Activated naive CD8-positive, alpha-beta T cell treated with anti-CD3 and anti-CD28 coated beads, Interleukin-2, amount 50 U/mL, for 16 hours (primary cell): ENCODE data around the gene THADA.
"Not testable (repeated sequence)": the region's sequence is repeated elsewhere in the genome, so short reads cannot be mapped to it uniquely, and the experiment has no call there.

Experiments
- DNase-seq: peaks from one replicate; pipeline ENCODE4 v3.0.0-alpha.2; 2020; ENCODE audit warnings: low read depth, low spot score

The THADA gene

DNA sequence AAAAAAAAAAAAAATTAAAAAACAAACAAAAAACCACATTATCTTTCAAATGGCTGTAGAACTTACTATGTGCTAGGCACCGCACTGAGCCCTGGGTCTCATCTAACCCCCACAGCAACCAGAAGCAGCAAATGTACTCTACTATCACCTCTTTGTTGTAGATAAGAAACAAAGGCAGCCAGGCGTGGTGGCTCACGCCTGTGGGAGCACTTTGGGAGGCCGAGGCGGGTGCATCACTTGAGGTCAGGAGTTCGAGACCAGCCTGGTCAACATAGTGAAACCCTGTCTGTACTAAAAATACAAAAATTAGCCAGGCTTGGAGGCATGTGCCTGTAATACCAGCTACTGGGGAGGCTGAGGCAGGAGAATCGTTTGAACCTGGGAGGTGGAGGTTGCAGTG is 406.0 kb downstream of the THADA start:
- DNase-seq, result not testable (repeated sequence)

DNA sequence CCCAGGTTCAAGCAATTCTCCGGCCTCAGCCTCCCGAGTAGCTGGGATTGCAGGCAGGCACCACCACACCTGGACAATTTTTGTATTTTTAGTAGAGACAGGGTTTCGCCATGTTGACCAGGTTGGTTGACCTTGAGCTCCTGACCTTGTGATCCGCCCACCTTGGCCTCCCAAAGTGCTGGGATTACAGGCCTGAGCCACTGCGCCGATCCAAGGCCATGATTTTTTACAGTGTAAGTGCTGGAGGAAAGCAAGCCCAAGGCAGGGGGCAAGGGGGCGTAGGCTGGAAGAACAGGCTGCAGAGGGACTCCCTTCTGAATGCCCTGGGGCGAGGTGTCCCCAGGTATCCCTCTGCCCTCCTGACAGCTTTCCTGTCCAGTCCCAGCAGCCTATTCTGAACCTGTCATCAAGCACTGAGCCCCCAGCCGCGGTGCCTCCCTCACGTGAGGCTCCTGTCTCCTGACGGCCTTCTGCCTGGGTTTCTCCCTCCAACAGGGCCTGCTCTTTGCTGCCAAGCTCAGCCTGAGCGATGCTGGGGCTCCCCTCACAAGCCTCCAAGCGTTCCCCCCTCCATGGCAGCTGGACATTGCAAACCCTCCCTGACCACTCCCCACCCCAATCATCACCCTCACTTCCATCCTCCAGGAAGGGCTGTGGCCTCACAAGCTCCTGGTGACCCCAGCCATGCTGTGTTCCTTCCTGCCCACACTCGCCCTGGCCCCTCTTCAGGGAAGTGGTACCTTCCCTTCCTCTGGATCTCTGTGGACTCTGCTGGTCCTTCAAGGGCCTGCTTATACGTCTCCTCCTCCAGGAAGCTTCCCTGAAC is 407.1 kb downstream of the THADA start:
- DNase-seq, result no peak

DNA sequence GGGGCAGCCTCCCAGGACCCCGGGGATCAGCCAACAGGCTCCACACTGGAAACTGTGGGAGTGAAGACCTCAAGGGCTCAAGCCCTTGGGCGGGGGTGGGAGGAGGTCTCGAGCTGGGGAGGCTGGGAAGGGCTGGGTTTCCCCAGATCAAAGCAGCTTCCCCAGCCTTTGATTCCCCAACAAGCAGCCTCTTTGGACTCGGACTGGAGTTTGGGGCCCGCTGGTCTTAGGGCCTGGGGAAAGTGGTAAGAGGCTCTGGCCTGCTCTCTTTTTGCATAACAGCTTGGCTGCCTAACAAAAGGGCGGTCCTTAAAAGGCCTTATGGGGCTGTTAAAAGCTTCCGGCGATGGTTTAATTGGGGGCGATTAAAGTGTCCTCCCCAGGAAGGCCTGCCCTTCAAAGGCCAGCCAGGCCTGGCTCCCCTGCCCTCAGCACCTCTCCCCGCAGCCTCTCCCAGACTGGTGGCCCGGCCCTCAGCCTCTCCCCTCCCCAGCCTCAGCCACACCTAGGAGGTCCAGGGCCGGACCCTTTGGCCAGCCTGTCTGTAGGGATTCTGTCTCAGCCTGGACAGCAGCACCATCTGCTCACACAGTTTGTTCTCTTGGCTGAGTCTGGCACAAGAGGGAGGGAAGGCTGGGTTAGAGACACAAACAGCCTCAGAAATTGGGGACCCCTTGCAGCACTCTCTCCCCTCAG is 409.0 kb downstream of the THADA start:
- no peak for DNase-seq

DNA sequence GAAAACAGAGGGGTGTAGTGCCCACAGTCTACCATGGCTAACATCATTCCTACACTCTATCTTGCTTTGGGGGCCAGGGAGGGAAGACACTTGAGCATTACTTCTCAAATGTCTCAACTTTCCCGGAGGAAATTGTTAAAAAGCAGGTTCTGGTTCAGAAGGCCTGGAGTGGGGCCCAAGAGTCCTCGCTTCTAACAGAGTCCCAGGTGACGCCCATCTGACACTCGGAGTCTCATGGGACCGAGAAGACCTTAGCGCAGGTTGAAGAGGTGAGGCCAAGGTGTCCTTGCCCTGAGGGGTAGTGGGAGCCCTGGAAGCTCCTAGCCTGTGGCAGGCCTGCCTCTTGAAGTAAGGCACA is 409.5 kb downstream of the THADA start:
- no peak for DNase-seq

DNA sequence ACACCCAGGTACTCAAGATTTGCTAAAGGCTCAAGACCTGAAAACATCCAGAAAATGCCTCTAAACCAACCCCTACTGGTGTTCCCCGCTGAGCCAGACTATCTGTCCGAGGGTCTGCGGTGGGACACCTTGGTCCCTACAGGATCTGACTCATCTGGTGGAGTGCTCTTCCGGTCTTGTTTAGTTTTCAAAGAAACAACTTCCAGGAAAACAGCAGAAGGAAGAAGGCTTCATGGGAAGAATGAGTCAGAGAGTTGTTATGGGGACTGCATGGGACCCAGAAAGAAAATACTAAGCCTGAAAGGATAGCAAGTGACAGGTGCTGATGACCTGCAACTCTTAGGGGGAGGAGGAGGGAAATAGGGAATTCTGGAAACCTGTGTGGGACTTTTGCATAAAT is 410.7 kb downstream of the THADA start:
- DNase-seq, result no peak

DNA sequence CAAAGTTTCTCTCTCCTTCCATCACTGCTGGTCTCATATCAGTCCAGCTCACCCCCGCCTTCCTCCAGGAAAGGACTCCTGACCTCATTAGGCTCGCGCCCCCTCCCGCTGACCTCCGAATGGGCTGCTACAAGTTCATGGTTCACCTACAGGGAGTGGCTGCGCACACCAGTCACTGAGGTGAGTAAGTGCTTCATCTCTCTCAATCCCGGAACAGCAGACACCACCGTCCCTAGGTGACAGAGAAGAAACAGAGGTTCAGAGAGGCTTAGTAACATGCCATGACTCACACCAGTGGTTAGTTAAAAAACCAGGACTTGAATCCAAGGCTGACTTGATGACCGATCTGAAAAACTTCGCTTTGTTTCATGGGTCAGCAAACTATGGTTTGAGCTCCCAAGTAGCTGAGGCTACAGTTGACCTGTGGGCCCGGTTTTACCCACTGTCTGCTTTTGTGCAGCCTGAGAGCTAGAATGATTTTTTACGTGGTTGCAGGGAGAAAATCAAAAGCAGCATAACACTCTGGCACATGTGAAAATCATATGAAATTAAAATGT is 411.4 kb downstream of the THADA start:
- no peak for DNase-seq

DNA sequence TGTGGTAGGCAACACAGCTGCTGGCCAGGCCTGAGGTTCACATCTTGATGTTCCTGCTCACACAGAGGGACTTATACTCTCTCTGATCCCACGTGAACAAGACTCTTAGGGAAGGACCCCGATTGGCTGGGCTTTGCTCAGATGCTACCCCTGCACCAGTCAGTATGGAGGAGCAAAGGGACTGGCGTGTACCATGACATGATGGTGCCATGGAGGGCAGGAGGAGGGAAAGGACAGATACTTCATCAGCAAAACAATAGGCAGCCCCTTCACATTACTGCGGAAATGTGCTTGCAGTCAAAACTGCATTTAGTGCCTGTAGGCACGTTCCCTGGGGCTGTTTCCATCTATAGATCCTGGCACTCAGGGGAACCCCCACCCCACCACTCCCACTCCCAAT is 412.1 kb downstream of the THADA start:
- DNase-seq, result no peak

DNA sequence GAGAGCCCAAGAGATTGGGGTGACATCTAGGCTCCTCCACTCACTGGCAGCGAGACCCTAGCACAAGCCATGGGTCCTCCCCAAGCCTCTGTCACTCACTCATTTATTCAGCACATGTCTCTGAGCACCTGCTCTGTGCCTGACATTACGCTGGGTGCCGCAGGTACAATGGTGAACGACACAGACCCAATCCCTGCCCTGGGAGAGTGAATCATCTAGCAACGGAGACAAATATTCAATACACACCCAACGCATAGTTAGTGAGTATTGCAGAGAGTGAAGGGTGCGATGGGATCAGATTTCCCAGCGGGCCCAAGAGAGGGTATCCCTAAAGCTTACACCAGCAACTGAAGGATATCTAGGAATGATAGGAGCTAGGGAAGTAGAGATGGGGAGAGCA is 414.9 kb downstream of the THADA start:
- no peak for DNase-seq
